NCI-H2171 treated with DMSO at 0.1 percent for 48 hours (cell line): ENCODE data around the gene DIP2C.
"Not testable (repeated sequence)": the region's sequence is repeated elsewhere in the genome, so short reads cannot be mapped to it uniquely, and the experiment has no call there.

ENCODE experiments used
- DNase-seq: peaks from one replicate; lab custom pipeline; 2025; lab: John Stamatoyannopoulos, UW

DIP2C gene

GRCh38 chr10:327889-328852 is 361.3 kb downstream of the DIP2C start:
- DNase-seq: no peak

- no peak for DNase-seq
Observed at GRCh38 chr10:326894-327635, 362.4 kb downstream of the DIP2C start.

- no peak for DNase-seq
Observed at GRCh38 chr10:326350-326749, 363.1 kb downstream of the DIP2C start.

- no peak for DNase-seq
Observed at GRCh38 chr10:325282-325681, 364.2 kb downstream of the DIP2C start.

GRCh38 chr10:324593-324992 is 364.9 kb downstream of the DIP2C start:
- DNase-seq: no peak

GRCh38 chr10:323651-324293 is 365.7 kb downstream of the DIP2C start:
- DNase-seq: no peak

- not testable (repeated sequence) for DNase-seq
Observed at GRCh38 chr10:323046-323445, 366.4 kb downstream of the DIP2C start.

GRCh38 chr10:320771-321170 is 368.7 kb downstream of the DIP2C start:
- no peak for DNase-seq

- no peak for DNase-seq
Observed at GRCh38 chr10:317926-318325, 371.5 kb downstream of the DIP2C start.

- DNase-seq: no peak
Observed at GRCh38 chr10:317271-317769, 372.1 kb downstream of the DIP2C start.

- DNase-seq: no peak
Observed at GRCh38 chr10:316390-316789, 373.1 kb downstream of the DIP2C start.

- no peak for DNase-seq
Observed at GRCh38 chr10:314871-315270, 374.6 kb downstream of the DIP2C start.

- DNase-seq: no peak
Observed at GRCh38 chr10:314381-314780, 375.1 kb downstream of the DIP2C start.

- no peak for DNase-seq
Observed at GRCh38 chr10:311901-312665, 377.4 kb downstream of the DIP2C start.

GRCh38 chr10:310976-311639 is 378.4 kb downstream of the DIP2C start:
- DNase-seq: no peak

- no peak for DNase-seq
Observed at GRCh38 chr10:310371-310770, 379.1 kb downstream of the DIP2C start.

- DNase-seq: no peak
Observed at GRCh38 chr10:308572-309085, 380.8 kb downstream of the DIP2C start.

- no peak for DNase-seq
Observed at GRCh38 chr10:308101-308500, 381.4 kb downstream of the DIP2C start.

- DNase-seq: no peak
Observed at GRCh38 chr10:307659-308058, 381.8 kb downstream of the DIP2C start.

GRCh38 chr10:306675-307185 is 382.7 kb downstream of the DIP2C start:
- no peak for DNase-seq
